Upper lobe of left lung (tissue), 4 donors: ENCODE results near the gene OGFOD3.

Experiments
- CTCF ChIP-seq, 6 experiments: fragments of 450-650 bp in 4 of 6; fragments of 200-600 bp in 2 of 6; sonication (generic) in 2 of 6; IDR thresholded peaks; one replicate each; pipeline ENCODE4 v1.5.1; 2016 to 2019; ENCODE audit warnings: antibody characterized with exemption in 6 of 6
- POLR2A ChIP-seq, 4 donors: fragments of 450-650 bp; IDR thresholded peaks; one replicate each; pipeline ENCODE4 v1.5.1; 2016 to 2017; ENCODE audit warnings: antibody characterized with exemption in 4 of 4, mild to moderate bottlenecking in 2 of 4

- no peak for TF ChIP-seq POLR2A (IDR thresholded peaks at IDR 0.05)
- no peak for TF ChIP-seq CTCF (IDR thresholded peaks at IDR 0.05)
Measured at GRCh38 chr17:82446649-82447048, 28.3 kb upstream of the OGFOD3 start.
